ENCODE measurements around the gene PDE7B.
A peak's percentile ranks its signal among the peaks of the same experiment; 100 is the strongest.
"Not testable (repeated sequence)": the region's sequence is repeated elsewhere in the genome, so short reads cannot be mapped to it uniquely, and the experiment has no call there.

The PDE7B gene

GRCh38 chr6:135842618-135843392 is 8.7 kb upstream of the PDE7B start:
- no peak for DNase-seq (ENCODE audit: low read depth in 1 of 2, low spot score in 1 of 2)

- no peak for DNase-seq (ENCODE audit: low read depth in 1 of 2, low spot score in 1 of 2)
Measured at GRCh38 chr6:135850882-135851281, 619 bp upstream of the PDE7B start.

GRCh38 chr6:135852746-135853145 is 1.2 kb downstream of the PDE7B start:
- no peak for DNase-seq (ENCODE audit: low read depth in 1 of 2, low spot score in 1 of 2)

GRCh38 chr6:135853227-135853626 is 1.7 kb downstream of the PDE7B start:
- no peak for DNase-seq (ENCODE audit: low read depth in 1 of 2, low spot score in 1 of 2)

- DNase-seq (ENCODE audit: low read depth in 1 of 2, low spot score in 1 of 2), result no peak
Measured at GRCh38 chr6:135853986-135854385, 2.5 kb downstream of the PDE7B start.

GRCh38 chr6:135854799-135855198 is 3.3 kb downstream of the PDE7B start:
- no peak for DNase-seq (ENCODE audit: low read depth in 1 of 2, low spot score in 1 of 2)

- DNase-seq (ENCODE audit: low read depth in 1 of 2, low spot score in 1 of 2), result no peak
Measured at GRCh38 chr6:135858931-135859330, 7.4 kb downstream of the PDE7B start.

- no peak for DNase-seq (ENCODE audit: low read depth in 1 of 2, low spot score in 1 of 2)
Measured at GRCh38 chr6:135860361-135860760, 8.9 kb downstream of the PDE7B start.

GRCh38 chr6:135861189-135861588 is 9.7 kb downstream of the PDE7B start:
- no peak for DNase-seq (ENCODE audit: low read depth in 1 of 2, low spot score in 1 of 2)

GRCh38 chr6:135864929-135865328 is 13.4 kb downstream of the PDE7B start:
- DNase-seq (ENCODE audit: low read depth in 1 of 2, low spot score in 1 of 2), result not testable (repeated sequence)

GRCh38 chr6:135866445-135867123 is 15.1 kb downstream of the PDE7B start:
- no peak for DNase-seq (ENCODE audit: low read depth in 1 of 2, low spot score in 1 of 2)

GRCh38 chr6:135867332-135867731 is 15.8 kb downstream of the PDE7B start:
- DNase-seq (ENCODE audit: low read depth in 1 of 2, low spot score in 1 of 2), result no peak

- no peak for DNase-seq (ENCODE audit: low read depth in 1 of 2, low spot score in 1 of 2)
Measured at GRCh38 chr6:135869857-135870256, 18.4 kb downstream of the PDE7B start.

GRCh38 chr6:135870722-135871121 is 19.2 kb downstream of the PDE7B start:
- DNase-seq (ENCODE audit: low read depth in 1 of 2, low spot score in 1 of 2), result no peak

GRCh38 chr6:135871296-135871695 is 19.8 kb downstream of the PDE7B start:
- no peak for DNase-seq (ENCODE audit: low read depth in 1 of 2, low spot score in 1 of 2)

GRCh38 chr6:135871878-135872277 is 20.4 kb downstream of the PDE7B start:
- DNase-seq (ENCODE audit: low read depth in 1 of 2, low spot score in 1 of 2), result no peak

GRCh38 chr6:135875446-135875845 is 23.9 kb downstream of the PDE7B start:
- no peak for DNase-seq (ENCODE audit: low read depth in 1 of 2, low spot score in 1 of 2)

- DNase-seq (ENCODE audit: low read depth in 1 of 2, low spot score in 1 of 2), result no peak
Measured at GRCh38 chr6:135876058-135876457, 24.6 kb downstream of the PDE7B start.

GRCh38 chr6:135877666-135878065 is 26.2 kb downstream of the PDE7B start:
- DNase-seq (ENCODE audit: low read depth in 1 of 2, low spot score in 1 of 2), result no peak

- DNase-seq (ENCODE audit: low read depth in 1 of 2, low spot score in 1 of 2), result peak in 1 of 2 donors; percentile 6
Measured at GRCh38 chr6:135880066-135880972, 28.8 kb downstream of the PDE7B start.

- no peak for DNase-seq (ENCODE audit: low read depth in 1 of 2, low spot score in 1 of 2)
Measured at GRCh38 chr6:135883045-135883444, 31.5 kb downstream of the PDE7B start.

GRCh38 chr6:135883536-135883935 is 32.0 kb downstream of the PDE7B start:
- DNase-seq (ENCODE audit: low read depth in 1 of 2, low spot score in 1 of 2), result no peak

Measured in activated T-helper 1 cell treated with anti-CD3 and anti-CD28 coated beads, Interleukin-2, amount 50 U/mL, for 16 hours (primary cell).